Stimulated activated CD4-positive, alpha-beta T cell treated with anti-CD3 and anti-CD28 coated beads, Interleukin-1b, Interleukin-23, amount 100 ng/mL, for 1 hour (primary cell): ENCODE results near the gene TRAF3IP3.
A peak's percentile ranks its signal among the peaks of the same experiment; 100 is the strongest.
"Not testable (repeated sequence)": the region's sequence is repeated elsewhere in the genome, so short reads cannot be mapped to it uniquely, and the experiment has no call there.

ENCODE experiments used
- DNase-seq, 2 donors: peaks; one replicate each; pipeline ENCODE4 v3.0.0-alpha.2; 2020; ENCODE audit warnings: low read depth in 2 of 2

The TRAF3IP3 gene

GRCh38 chr1:209768354-209768774, 12.5 kb downstream of the TRAF3IP3 start:
- DNase-seq = peak; percentile 45 to 49

GRCh38 chr1:209769171-209769904, 13.5 kb downstream of the TRAF3IP3 start:
- DNase-seq = peak; percentile 36 to 37

- DNase-seq = no peak
Observed at GRCh38 chr1:209769971-209770370, 14.1 kb downstream of the TRAF3IP3 start.

GRCh38 chr1:209770636-209771415, 15.0 kb downstream of the TRAF3IP3 start:
- DNase-seq = no peak

GRCh38 chr1:209772126-209772525, 16.3 kb downstream of the TRAF3IP3 start:
- DNase-seq = no peak

- no peak for DNase-seq
Observed at GRCh38 chr1:209774592-209774991, 18.7 kb downstream of the TRAF3IP3 start.

GRCh38 chr1:209775678-209776077, 19.8 kb downstream of the TRAF3IP3 start:
- no peak for DNase-seq

GRCh38 chr1:209777587-209777986, 21.7 kb downstream of the TRAF3IP3 start:
- no peak for DNase-seq

GRCh38 chr1:209778102-209778501, 22.2 kb downstream of the TRAF3IP3 start:
- DNase-seq = no peak

GRCh38 chr1:209780268-209780667, 24.4 kb downstream of the TRAF3IP3 start:
- DNase-seq = no peak

- DNase-seq = no peak
Observed at GRCh38 chr1:209783386-209783785, 27.5 kb downstream of the TRAF3IP3 start.

GRCh38 chr1:209784265-209785169, 28.7 kb downstream of the TRAF3IP3 start, which contains the start of gene C1orf74:
TSS of gene C1orf74 (minus strand) at chr1:209784559. CDS start at chr1:209783634, 925 bp downstream.
- DNase-seq = peak; percentile 97 to 98

GRCh38 chr1:209785592-209785991, 29.7 kb downstream of the TRAF3IP3 start:
- DNase-seq = no peak

- no peak for DNase-seq
Observed at GRCh38 chr1:209786146-209786545, 30.3 kb downstream of the TRAF3IP3 start.

- DNase-seq = no peak
Observed at GRCh38 chr1:209787551-209787950, 31.7 kb downstream of the TRAF3IP3 start.

- no peak for DNase-seq
Observed at GRCh38 chr1:209789245-209789644, 33.4 kb downstream of the TRAF3IP3 start.

GRCh38 chr1:209790286-209791193, 34.7 kb downstream of the TRAF3IP3 start:
- DNase-seq = no peak

- DNase-seq = no peak
Observed at GRCh38 chr1:209791920-209792319, 36.1 kb downstream of the TRAF3IP3 start.

- DNase-seq = not testable (repeated sequence)
Observed at GRCh38 chr1:209793711-209794110, 37.9 kb downstream of the TRAF3IP3 start.

GRCh38 chr1:209797978-209798639, 42.3 kb downstream of the TRAF3IP3 start:
- DNase-seq = no peak
